ENCODE data around the gene RAB3C. TPM values are rescaled to one million over a fixed set of nuclear protein-coding genes. Genes with fewer than 3 reads are reported as not detected.
"Not testable (repeated sequence)": the region's sequence is repeated elsewhere in the genome, so short reads cannot be mapped to it uniquely, and the experiment has no call there.

RAB3C gene
- 1 to 10 TPM in 1 of 6 donors, under 1 TPM in 3, not detected in 2; 0.09 to 1.1 (median 0.87) TPM for total RNA-seq

GRCh38 chr5:58582803-58583491 is at the start of gene RAB3C:
TSS of gene RAB3C (plus strand) at chr5:58583075. CDS start at chr5:58583209, 134 bp downstream.
- Histone ChIP-seq H3K4me3 (peak within 1 kb of the TSS; percentile 35 to 59 (median 48)), H3K4me1 (peaks cover 14 to 19% (median 18%) of the 10 kb centered on the region in 4 donors), H3K36me3 (no peaks in the 10 kb centered on the region), H3K27ac (no peak within 1 kb of the TSS), H3K9me3 (no peaks in the 10 kb centered on the region), H3K27me3 (peaks cover 0 to 5% (median 4%) of the 10 kb centered on the region in 4 donors)
- TF ChIP-seq CTCF (IDR thresholded peaks at IDR 0.05) (peak in 4 of 6 experiments; percentile 5 to 45 (median 26)), POLR2AphosphoS5 (IDR thresholded peaks at IDR 0.05) (peak in 1 of 2 donors; percentile 11), POLR2A (IDR thresholded peaks at IDR 0.05) (no peak), EP300 (IDR thresholded peaks at IDR 0.05) (peak in 1 of 4 donors; percentile 9)
- 2 to 3% methylated on average over 25 to 43 of the region's 43 CpGs for WGBS, 2 donors
- DNase-seq = peak; percentile 92 to 94
- ATAC-seq (ENCODE audit: low FRiP score in 2 of 2) = peak; percentile 100

GRCh38 chr5:58541935-58542334 is 40.9 kb upstream of the RAB3C start:
- 92 to 94% methylated on average over 7 to 9 of the region's 9 CpGs for WGBS, 2 donors
- H3K27ac ChIP-seq; H3K9me3 ChIP-seq; H3K36me3 ChIP-seq; ATAC-seq (ENCODE audit: low FRiP score in 2 of 2); H3K27me3 ChIP-seq; DNase-seq; H3K4me1 ChIP-seq; H3K4me3 ChIP-seq: not testable (repeated sequence)

- WGBS, 2 donors = 89 to 90% methylated on average over 1 of the region's 1 CpG
- Histone ChIP-seq H3K27ac (no peak overlapping the region), H3K4me3 (no peak overlapping the region), H3K36me3 (no peaks in the 10 kb centered on the region), H3K27me3 (no peaks in the 10 kb centered on the region), H3K9me3 (peaks cover 0 to 8% (median 0%) of the 10 kb centered on the region in 4 donors), H3K4me1 (peaks cover 0 to 5% (median 1%) of the 10 kb centered on the region in 4 donors)
- ATAC-seq (ENCODE audit: low FRiP score in 2 of 2) = no peak
- no peak for DNase-seq
- TF ChIP-seq POLR2AphosphoS5 (IDR thresholded peaks at IDR 0.05) = no peak
- TF ChIP-seq CTCF (IDR thresholded peaks at IDR 0.05) = no peak
- TF ChIP-seq EP300 (IDR thresholded peaks at IDR 0.05) = no peak
- no peak for TF ChIP-seq POLR2A (IDR thresholded peaks at IDR 0.05)
Measured at GRCh38 chr5:58542709-58543108, 40.2 kb upstream of the RAB3C start.

GRCh38 chr5:58543723-58544122 is 39.2 kb upstream of the RAB3C start:
- ATAC-seq (ENCODE audit: low FRiP score in 2 of 2) = peak in 1 of 2 donors; percentile 14
- peak overlapping the region in 3 of 4 donors; percentile 26 to 63 (median 42) for H3K27ac ChIP-seq

GRCh38 chr5:58544195-58544594 is 38.7 kb upstream of the RAB3C start:
- Histone ChIP-seq H3K4me3 (no peak overlapping the region), H3K36me3 (no peaks in the 10 kb centered on the region), H3K4me1 (peaks cover 0 to 5% (median 1%) of the 10 kb centered on the region in 4 donors), H3K9me3 (peaks cover 0 to 8% (median 0%) of the 10 kb centered on the region in 4 donors), H3K27me3 (no peaks in the 10 kb centered on the region), H3K27ac (peak overlapping the region in 3 of 4 donors; percentile 26 to 63 (median 42))
- 31 to 33% methylated on average over 1 of the region's 1 CpG for WGBS, 2 donors
- peak in 1 of 2 donors; percentile 71 for ATAC-seq (ENCODE audit: low FRiP score in 2 of 2)
- TF ChIP-seq POLR2AphosphoS5 (IDR thresholded peaks at IDR 0.05) (no peak), EP300 (IDR thresholded peaks at IDR 0.05) (peak in 1 of 4 donors; percentile 17)
- DNase-seq = no peak

More at GRCh38 chr5:58543723-58544122, 39.2 kb upstream of the RAB3C start:
- Histone ChIP-seq H3K36me3 (no peaks in the 10 kb centered on the region), H3K4me1 (peaks cover 0 to 5% (median 1%) of the 10 kb centered on the region in 4 donors), H3K27me3 (no peaks in the 10 kb centered on the region), H3K9me3 (peaks cover 0 to 8% (median 0%) of the 10 kb centered on the region in 4 donors), H3K4me3 (no peak overlapping the region)
- TF ChIP-seq POLR2A (IDR thresholded peaks at IDR 0.05) (no peak), EP300 (IDR thresholded peaks at IDR 0.05) (no peak)
- DNase-seq = no peak
- WGBS, 2 donors = 73 to 84% methylated on average over 2 of the region's 2 CpGs

GRCh38 chr5:58544926-58545325 is 37.9 kb upstream of the RAB3C start:
- Histone ChIP-seq H3K4me1 (peaks cover 0 to 5% (median 1%) of the 10 kb centered on the region in 4 donors), H3K9me3 (peaks cover 0 to 7% (median 0%) of the 10 kb centered on the region in 4 donors), H3K4me3 (no peak overlapping the region), H3K36me3 (no peaks in the 10 kb centered on the region), H3K27me3 (no peaks in the 10 kb centered on the region), H3K27ac (peak overlapping the region in 1 of 4 donors; percentile 63)
- 55 to 59% methylated on average over 2 of the region's 2 CpGs for WGBS, 2 donors
- TF ChIP-seq POLR2AphosphoS5 (IDR thresholded peaks at IDR 0.05) = no peak
- no peak for TF ChIP-seq CTCF (IDR thresholded peaks at IDR 0.05)
- TF ChIP-seq POLR2A (IDR thresholded peaks at IDR 0.05) = no peak
- TF ChIP-seq EP300 (IDR thresholded peaks at IDR 0.05) = no peak
- DNase-seq = no peak
- ATAC-seq (ENCODE audit: low FRiP score in 2 of 2) = no peak
